ENCODE measurements around the gene VCL.
"Not testable (repeated sequence)": the region's sequence is repeated elsewhere in the genome, so short reads cannot be mapped to it uniquely, and the experiment has no call there.

VCL gene

GRCh38 chr10:74052994-74053393 lies 55.1 kb downstream of the VCL start:
- no peak for DNase-seq (ENCODE audit: low spot score)
- H3K27ac ChIP-seq, result no peak overlapping the region
- TF ChIP-seq CTCF (IDR thresholded peaks at IDR 0.05), result no peak
- no peak overlapping the region for H3K4me3 ChIP-seq

- H3K4me3 ChIP-seq, result no peak overlapping the region
- no peak for DNase-seq (ENCODE audit: low spot score)
- TF ChIP-seq CTCF (IDR thresholded peaks at IDR 0.05), result no peak
- H3K27ac ChIP-seq, result peak overlapping the region; percentile 11 to 69
Observed at GRCh38 chr10:74055383-74056049, 57.6 kb downstream of the VCL start.

GRCh38 chr10:74056050-74056818 lies 58.3 kb downstream of the VCL start:
- H3K27ac ChIP-seq, result peak overlapping the region; percentile 56 to 69
- no peak for DNase-seq (ENCODE audit: low spot score)

GRCh38 chr10:74058071-74058470 lies 60.2 kb downstream of the VCL start:
- no peak overlapping the region for H3K4me3 ChIP-seq
- H3K27ac ChIP-seq, result peak overlapping the region in 1 of 2 donors; percentile 59
- no peak for TF ChIP-seq CTCF (IDR thresholded peaks at IDR 0.05)
- no peak for DNase-seq (ENCODE audit: low spot score)

More at GRCh38 chr10:74056050-74056818, 58.3 kb downstream of the VCL start:
- TF ChIP-seq CTCF (IDR thresholded peaks at IDR 0.05), result no peak
- H3K4me3 ChIP-seq, result peak overlapping the region; percentile 26

GRCh38 chr10:74058658-74059057 lies 60.7 kb downstream of the VCL start:
- Histone ChIP-seq H3K4me3 (no peak overlapping the region), H3K27ac (peak overlapping the region; percentile 15 to 23)
- no peak for DNase-seq (ENCODE audit: low spot score)
- TF ChIP-seq CTCF (IDR thresholded peaks at IDR 0.05), result no peak

GRCh38 chr10:74061104-74061503 lies 63.2 kb downstream of the VCL start:
- DNase-seq (ENCODE audit: low spot score), result no peak
- Histone ChIP-seq H3K4me3 (no peak overlapping the region), H3K27ac (no peak overlapping the region)
- TF ChIP-seq CTCF (IDR thresholded peaks at IDR 0.05), result no peak

- H3K27ac ChIP-seq; DNase-seq (ENCODE audit: low spot score); H3K4me3 ChIP-seq: not testable (repeated sequence)
Observed at GRCh38 chr10:74061978-74062377, 64.1 kb downstream of the VCL start.

Data from coronary artery (tissue), 2 donors.